Measurements from ENCODE around the gene CLEC2D. TPM values are rescaled to one million over a fixed set of nuclear protein-coding genes. Genes with fewer than 3 reads are reported as not detected.

CLEC2D gene
- total RNA-seq, 1 experiment from 2014 or later = 1.9 TPM

DNA sequence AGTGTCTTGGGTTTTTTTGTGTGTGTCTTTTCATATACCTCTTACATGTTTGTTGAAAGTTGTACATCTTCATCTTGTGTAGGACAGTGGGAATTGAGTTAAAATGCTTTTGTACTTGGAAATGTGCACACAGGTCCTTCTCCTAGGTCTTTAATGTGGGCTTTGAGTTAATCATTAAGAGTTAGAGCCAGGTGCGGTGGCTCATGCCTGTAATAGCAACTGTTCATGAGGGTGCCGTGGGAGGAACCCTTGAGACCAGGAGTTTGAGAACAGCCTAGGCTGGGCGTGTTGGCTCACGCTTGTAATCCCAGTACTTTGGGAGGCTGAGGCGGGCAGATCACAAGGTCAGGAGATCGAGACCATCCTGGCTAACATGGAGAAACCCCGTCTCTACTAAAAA, 49.5 kb downstream of the CLEC2D start:
- H3K36me3 ChIP-seq (ENCODE audit: control insufficient read depth in 1 of 2, insufficient read depth in 2 of 2, low read length in 2 of 2) = no peaks in the 10 kb centered on the region
- H3K9me3 ChIP-seq (ENCODE audit: control insufficient read depth in 1 of 2, insufficient read depth in 1 of 2, low read depth in 1 of 2, low read length in 2 of 2) = no peaks in the 10 kb centered on the region
- no peaks in the 10 kb centered on the region for H4K20me1 ChIP-seq (ENCODE audit: insufficient read depth)
- H2AFZ ChIP-seq (ENCODE audit: low read depth, low read length, poor library complexity, severe bottlenecking) = no peak overlapping the region
- ChIA-PET RAD21 (ENCODE audit: low non-redundant PET in 1 of 2, low total read pairs in 2 of 2, uncharacterized antibody in 2 of 2, unreplicated experiment in 2 of 2) (no interaction called here), POLR2A (no interaction called here), CTCF (no interaction called here)
- no peaks in the 10 kb centered on the region for H3K4me1 ChIP-seq (ENCODE audit: control insufficient read depth in 1 of 2, insufficient read depth in 2 of 2, low read length in 2 of 2)
- H3K79me2 ChIP-seq (ENCODE audit: insufficient read depth, low read length) = no peaks in the 10 kb centered on the region
- no peak overlapping the region for H3K27ac ChIP-seq (ENCODE audit: low read depth, low read length)
- H3K4me2 ChIP-seq (ENCODE audit: low read length) = no peak overlapping the region
- DNase-seq (ENCODE audit: low read depth, low spot score) (no peak), ATAC-seq (no peak)
- H3K9me2 ChIP-seq (ENCODE audit: insufficient read depth) = no peaks in the 10 kb centered on the region
- H3K9ac ChIP-seq (ENCODE audit: low read length) = no peak overlapping the region
- H3K27me3 ChIP-seq (ENCODE audit: insufficient read depth, low read length) = peaks cover 32% of the 10 kb centered on the region
- intact Hi-C loops (cut with micrococcal nuclease) = no loop called here
- BruUV-seq (replicated peaks) = no TSS peak
- H3K4me3 ChIP-seq (replicated peaks in 1 of 2; ENCODE audit: low read depth in 1 of 2, low read length in 2 of 2) = no peak overlapping the region
- TF ChIP-seq YY1 (IDR thresholded peaks at IDR 0.05; ENCODE audit: extremely low read depth, insufficient replicate concordance, low read depth, low read length) (no peak), POLR2A (IDR thresholded peaks at IDR 0.05; ENCODE audit: borderline replicate concordance, extremely low read depth, insufficient read depth, insufficient read length) (no peak), TCF7L2 (IDR thresholded peaks at IDR 0.05; ENCODE audit: borderline replicate concordance, extremely low read depth, insufficient read depth, insufficient read length) (no peak), SRF (IDR thresholded peaks at IDR 0.05; ENCODE audit: low read depth) (no peak)

DNA sequence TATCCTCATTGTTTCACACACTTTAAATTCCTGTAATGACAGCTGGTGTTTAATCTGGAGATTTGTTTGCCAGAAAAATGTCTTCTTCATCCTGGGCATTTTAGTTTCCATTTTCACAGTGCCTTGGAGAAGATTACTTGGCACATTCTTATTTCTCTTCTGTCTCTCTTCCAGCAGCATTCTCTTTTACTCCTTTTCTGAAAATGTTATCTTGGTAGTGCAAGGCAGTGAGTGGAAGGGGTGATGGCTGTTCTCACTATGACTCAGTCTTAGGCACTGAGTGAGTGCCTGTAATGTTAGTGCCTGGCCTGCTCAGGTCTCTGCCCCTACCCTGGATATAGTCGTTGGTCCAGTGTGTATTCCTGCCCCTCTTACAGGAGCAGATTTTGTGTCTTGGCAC, 50.3 kb downstream of the CLEC2D start:
- intact Hi-C loops (cut with micrococcal nuclease) = no loop called here
- no peak for TF ChIP-seq CBX3 (IDR thresholded peaks at IDR 0.05; ENCODE audit: low read depth)
- no peak for TF ChIP-seq POLR2AphosphoS5 (IDR thresholded peaks at IDR 0.05; ENCODE audit: low read depth, low read length)
- TF ChIP-seq TCF7L2 (IDR thresholded peaks at IDR 0.05; ENCODE audit: borderline replicate concordance, extremely low read depth, insufficient read depth, insufficient read length) = no peak
- TF ChIP-seq YY1 (IDR thresholded peaks at IDR 0.05; ENCODE audit: extremely low read depth, insufficient replicate concordance, low read depth, low read length) = no peak
- TF ChIP-seq, protein P1, sequence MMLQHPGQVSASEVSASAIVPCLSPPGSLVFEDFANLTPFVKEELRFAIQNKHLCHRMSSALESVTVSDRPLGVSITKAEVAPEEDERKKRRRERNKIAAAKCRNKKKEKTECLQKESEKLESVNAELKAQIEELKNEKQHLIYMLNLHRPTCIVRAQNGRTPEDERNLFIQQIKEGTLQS (IDR thresholded peaks at IDR 0.05) = no peak
- no peak for TF ChIP-seq SIN3A (IDR thresholded peaks at IDR 0.05; ENCODE audit: low read depth)
- TF ChIP-seq SP1 (IDR thresholded peaks at IDR 0.05; ENCODE audit: low read depth) = no peak
- TF ChIP-seq, protein P2, sequence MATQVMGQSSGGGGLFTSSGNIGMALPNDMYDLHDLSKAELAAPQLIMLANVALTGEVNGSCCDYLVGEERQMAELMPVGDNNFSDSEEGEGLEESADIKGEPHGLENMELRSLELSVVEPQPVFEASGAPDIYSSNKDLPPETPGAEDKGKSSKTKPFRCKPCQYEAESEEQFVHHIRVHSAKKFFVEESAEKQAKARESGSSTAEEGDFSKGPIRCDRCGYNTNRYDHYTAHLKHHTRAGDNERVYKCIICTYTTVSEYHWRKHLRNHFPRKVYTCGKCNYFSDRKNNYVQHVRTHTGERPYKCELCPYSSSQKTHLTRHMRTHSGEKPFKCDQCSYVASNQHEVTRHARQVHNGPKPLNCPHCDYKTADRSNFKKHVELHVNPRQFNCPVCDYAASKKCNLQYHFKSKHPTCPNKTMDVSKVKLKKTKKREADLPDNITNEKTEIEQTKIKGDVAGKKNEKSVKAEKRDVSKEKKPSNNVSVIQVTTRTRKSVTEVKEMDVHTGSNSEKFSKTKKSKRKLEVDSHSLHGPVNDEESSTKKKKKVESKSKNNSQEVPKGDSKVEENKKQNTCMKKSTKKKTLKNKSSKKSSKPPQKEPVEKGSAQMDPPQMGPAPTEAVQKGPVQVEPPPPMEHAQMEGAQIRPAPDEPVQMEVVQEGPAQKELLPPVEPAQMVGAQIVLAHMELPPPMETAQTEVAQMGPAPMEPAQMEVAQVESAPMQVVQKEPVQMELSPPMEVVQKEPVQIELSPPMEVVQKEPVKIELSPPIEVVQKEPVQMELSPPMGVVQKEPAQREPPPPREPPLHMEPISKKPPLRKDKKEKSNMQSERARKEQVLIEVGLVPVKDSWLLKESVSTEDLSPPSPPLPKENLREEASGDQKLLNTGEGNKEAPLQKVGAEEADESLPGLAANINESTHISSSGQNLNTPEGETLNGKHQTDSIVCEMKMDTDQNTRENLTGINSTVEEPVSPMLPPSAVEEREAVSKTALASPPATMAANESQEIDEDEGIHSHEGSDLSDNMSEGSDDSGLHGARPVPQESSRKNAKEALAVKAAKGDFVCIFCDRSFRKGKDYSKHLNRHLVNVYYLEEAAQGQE (IDR thresholded peaks at IDR 0.05; ENCODE audit: low read depth) = no peak
- TF ChIP-seq EZH2 (IDR thresholded peaks at IDR 0.05) = no peak
- no peak for TF ChIP-seq SRF (IDR thresholded peaks at IDR 0.05; ENCODE audit: low read depth)
- TF ChIP-seq JUND (IDR thresholded peaks at IDR 0.05) = no peak
- no peak for TF ChIP-seq ELF1 (IDR thresholded peaks at IDR 0.05; ENCODE audit: borderline replicate concordance, low read depth)
- TF ChIP-seq, protein P3, sequence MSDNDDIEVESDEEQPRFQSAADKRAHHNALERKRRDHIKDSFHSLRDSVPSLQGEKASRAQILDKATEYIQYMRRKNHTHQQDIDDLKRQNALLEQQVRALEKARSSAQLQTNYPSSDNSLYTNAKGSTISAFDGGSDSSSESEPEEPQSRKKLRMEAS (IDR thresholded peaks at IDR 0.05) = no peak
- TF ChIP-seq FOSL1 (IDR thresholded peaks at IDR 0.05; ENCODE audit: low read depth) = no peak
- TF ChIP-seq RAD21 (IDR thresholded peaks at IDR 0.05; ENCODE audit: low read depth) = no peak
- TF ChIP-seq ZNF274 (IDR thresholded peaks at IDR 0.05; ENCODE audit: low read depth, low read length) = no peak
- ChIA-PET RAD21 (ENCODE audit: low non-redundant PET in 1 of 2, low total read pairs in 2 of 2, uncharacterized antibody in 2 of 2, unreplicated experiment in 2 of 2) (no interaction called here), CTCF (no interaction called here), POLR2A (no interaction called here)
- H3K9me2 ChIP-seq (ENCODE audit: insufficient read depth) = no peaks in the 10 kb centered on the region
- no peak overlapping the region for H3K9ac ChIP-seq (ENCODE audit: low read length)
- ATAC-seq = no peak
- H4K20me1 ChIP-seq (ENCODE audit: insufficient read depth) = no peaks in the 10 kb centered on the region
- no peak for DNase-seq (ENCODE audit: low read depth, low spot score)
- no peaks in the 10 kb centered on the region for H3K9me3 ChIP-seq (ENCODE audit: control insufficient read depth in 1 of 2, insufficient read depth in 1 of 2, low read depth in 1 of 2, low read length in 2 of 2)
- no peaks in the 10 kb centered on the region for H3K4me1 ChIP-seq (ENCODE audit: control insufficient read depth in 1 of 2, insufficient read depth in 2 of 2, low read length in 2 of 2)
- H3K27me3 ChIP-seq (ENCODE audit: insufficient read depth, low read length) = peaks cover 41% of the 10 kb centered on the region
- H3K36me3 ChIP-seq (ENCODE audit: control insufficient read depth in 1 of 2, insufficient read depth in 2 of 2, low read length in 2 of 2) = no peaks in the 10 kb centered on the region
- H3K27ac ChIP-seq (ENCODE audit: low read depth, low read length) = no peak overlapping the region
- no TSS peak for BruUV-seq (replicated peaks)
- H3K4me3 ChIP-seq (replicated peaks in 1 of 2; ENCODE audit: low read depth in 1 of 2, low read length in 2 of 2) = no peak overlapping the region
- H2AFZ ChIP-seq (ENCODE audit: low read depth, low read length, poor library complexity, severe bottlenecking) = no peak overlapping the region
- H3K79me2 ChIP-seq (ENCODE audit: insufficient read depth, low read length) = no peaks in the 10 kb centered on the region
- no peak overlapping the region for H3K4me2 ChIP-seq (ENCODE audit: low read length)
